Bronchial epithelial cell (primary cell): ENCODE results near the gene ATF6B. TPM values are rescaled to one million over a fixed set of nuclear protein-coding genes. Genes with fewer than 3 reads are reported as not detected.

ENCODE experiments used
- DNase-seq: peaks from one replicate; pipeline ENCODE4 v3.0.0-alpha.2; 2010; ENCODE audit warnings: low read depth
- FAIRE-seq: peaks from 2 replicates; lab custom pipeline; 2011; peaks lifted over from hg19 to GRCh38; lab: Jason Lieb, UNC
- H3K27me3 ChIP-seq: 2 replicates; pipeline ENCODE4 v1.5.1; 2011; ENCODE audit warnings: low read length; ENCODE audit not compliant: control insufficient read depth, insufficient read depth
- H3K36me3 ChIP-seq: 2 replicates; pipeline ENCODE4 v1.5.1; 2011; ENCODE audit warnings: low read length; ENCODE audit not compliant: control insufficient read depth, insufficient read depth
- H3K4me3 ChIP-seq: 2 replicates; pipeline ENCODE4 v1.5.1; 2011; ENCODE audit warnings: mild to moderate bottlenecking, low read depth, low read length, control low read depth
- total RNA-seq: library from RNA; depleted of rRNA; stranded (reverse); fragments of >200 nt; gene quantifications from 2 replicates; pipeline ENCODE4 v1.2.1, GENCODE V29; 2014
- TF ChIP-seq, protein P1 (sequence below): IDR thresholded peaks from 2 replicates; pipeline ENCODE4 v1.5.1; 2011; ENCODE audit warnings: mild to moderate bottlenecking, moderate library complexity, low read length, control low read depth, inconsistent platforms; ENCODE audit not compliant: insufficient read depth, severe bottlenecking

The ATF6B gene
- total RNA-seq: 8.7 and 11.1 TPM in 2 replicates

DNA sequence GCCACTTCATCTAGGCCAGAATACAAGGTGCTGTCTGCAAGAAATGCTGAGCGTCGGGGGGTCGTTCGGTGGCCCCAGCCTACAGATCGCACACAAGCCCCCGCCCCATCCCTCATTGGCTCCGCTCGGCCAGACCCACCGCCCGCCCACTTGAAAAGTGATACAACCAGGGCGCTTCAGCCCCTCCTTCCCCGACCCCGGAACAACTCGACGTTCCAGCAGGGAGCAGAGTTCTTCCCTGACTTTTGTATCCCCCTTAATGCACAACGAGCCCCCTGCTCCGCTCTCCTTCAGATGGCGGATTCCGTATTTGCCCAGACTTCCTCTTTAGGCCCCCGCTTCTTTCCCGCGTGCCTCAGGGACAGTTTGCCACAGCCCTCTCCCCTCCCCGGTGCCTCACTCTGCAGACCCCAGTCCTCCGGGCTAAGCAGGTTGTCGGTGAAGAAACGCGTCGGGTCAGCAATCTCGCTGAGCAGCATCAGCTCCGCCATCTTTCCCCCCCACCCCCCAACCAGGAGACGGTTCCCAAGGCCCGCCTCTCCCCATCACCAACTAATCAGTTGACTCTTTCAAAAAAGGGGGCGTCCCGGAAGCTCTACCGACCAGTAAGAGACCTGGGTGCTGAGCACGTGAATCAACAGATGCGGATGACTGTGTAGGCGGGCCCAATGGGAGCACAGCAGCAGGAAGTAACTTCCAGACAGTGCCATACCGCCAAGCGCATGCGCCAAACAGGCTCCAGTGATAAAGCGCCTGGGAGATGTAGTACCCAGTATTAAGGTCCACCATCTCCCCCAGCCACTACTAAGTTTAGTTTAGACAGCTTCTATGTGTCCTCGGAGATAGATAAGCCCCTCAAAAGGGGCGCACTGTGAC, at the start of gene ATF6B:
Gene ATF6B (minus strand): TSS at position 530 of the 876 bp plus-strand sequence. CDS start 39 bp downstream, at position 491.
- TF ChIP-seq, protein P1, sequence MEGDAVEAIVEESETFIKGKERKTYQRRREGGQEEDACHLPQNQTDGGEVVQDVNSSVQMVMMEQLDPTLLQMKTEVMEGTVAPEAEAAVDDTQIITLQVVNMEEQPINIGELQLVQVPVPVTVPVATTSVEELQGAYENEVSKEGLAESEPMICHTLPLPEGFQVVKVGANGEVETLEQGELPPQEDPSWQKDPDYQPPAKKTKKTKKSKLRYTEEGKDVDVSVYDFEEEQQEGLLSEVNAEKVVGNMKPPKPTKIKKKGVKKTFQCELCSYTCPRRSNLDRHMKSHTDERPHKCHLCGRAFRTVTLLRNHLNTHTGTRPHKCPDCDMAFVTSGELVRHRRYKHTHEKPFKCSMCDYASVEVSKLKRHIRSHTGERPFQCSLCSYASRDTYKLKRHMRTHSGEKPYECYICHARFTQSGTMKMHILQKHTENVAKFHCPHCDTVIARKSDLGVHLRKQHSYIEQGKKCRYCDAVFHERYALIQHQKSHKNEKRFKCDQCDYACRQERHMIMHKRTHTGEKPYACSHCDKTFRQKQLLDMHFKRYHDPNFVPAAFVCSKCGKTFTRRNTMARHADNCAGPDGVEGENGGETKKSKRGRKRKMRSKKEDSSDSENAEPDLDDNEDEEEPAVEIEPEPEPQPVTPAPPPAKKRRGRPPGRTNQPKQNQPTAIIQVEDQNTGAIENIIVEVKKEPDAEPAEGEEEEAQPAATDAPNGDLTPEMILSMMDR: no peak
- peak; percentile 98 for DNase-seq
- H3K27me3 ChIP-seq: no peaks in the 10 kb centered on the region
- peak within 1 kb of the TSS; percentile 85 for H3K4me3 ChIP-seq
- H3K36me3 ChIP-seq: peaks cover 9% of the 10 kb centered on the region
- FAIRE-seq: no peak

DNA sequence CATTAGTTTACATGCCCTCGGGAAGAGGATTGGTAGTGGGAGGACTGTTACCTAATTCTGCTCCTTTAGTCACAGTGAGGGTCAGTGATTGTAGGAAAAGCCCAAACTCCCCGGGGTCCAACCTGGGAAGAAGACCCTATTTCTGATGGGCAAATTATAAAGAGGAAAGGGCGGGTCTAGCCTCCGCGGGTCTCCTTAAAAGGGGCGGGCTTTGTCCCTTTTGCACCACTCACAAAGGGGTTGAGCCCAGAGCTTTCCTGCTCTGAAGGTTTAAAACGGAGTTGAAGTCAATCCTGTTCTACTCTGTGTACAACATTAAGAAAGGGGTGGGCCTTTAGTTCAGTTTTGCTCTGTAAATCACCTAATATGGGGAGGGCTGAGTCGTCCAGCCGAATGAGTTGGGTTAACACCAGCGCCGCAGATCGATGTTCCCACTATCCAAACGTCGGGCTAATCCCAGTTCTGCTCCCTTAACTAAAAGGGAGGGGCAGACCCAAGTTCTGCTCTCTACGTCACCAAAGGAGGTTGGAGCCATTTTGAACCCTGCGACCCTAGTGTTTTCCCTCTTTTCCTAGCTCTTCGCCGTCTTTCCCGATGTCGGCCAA, 49.2 kb upstream of the ATF6B start:
- TF ChIP-seq, protein P1: no peak
- Histone ChIP-seq H3K36me3 (peaks cover 7% of the 10 kb centered on the region), H3K27me3 (no peaks in the 10 kb centered on the region), H3K4me3 (peak overlapping the region; percentile 73)
- FAIRE-seq (no peak), DNase-seq (no peak)

DNA sequence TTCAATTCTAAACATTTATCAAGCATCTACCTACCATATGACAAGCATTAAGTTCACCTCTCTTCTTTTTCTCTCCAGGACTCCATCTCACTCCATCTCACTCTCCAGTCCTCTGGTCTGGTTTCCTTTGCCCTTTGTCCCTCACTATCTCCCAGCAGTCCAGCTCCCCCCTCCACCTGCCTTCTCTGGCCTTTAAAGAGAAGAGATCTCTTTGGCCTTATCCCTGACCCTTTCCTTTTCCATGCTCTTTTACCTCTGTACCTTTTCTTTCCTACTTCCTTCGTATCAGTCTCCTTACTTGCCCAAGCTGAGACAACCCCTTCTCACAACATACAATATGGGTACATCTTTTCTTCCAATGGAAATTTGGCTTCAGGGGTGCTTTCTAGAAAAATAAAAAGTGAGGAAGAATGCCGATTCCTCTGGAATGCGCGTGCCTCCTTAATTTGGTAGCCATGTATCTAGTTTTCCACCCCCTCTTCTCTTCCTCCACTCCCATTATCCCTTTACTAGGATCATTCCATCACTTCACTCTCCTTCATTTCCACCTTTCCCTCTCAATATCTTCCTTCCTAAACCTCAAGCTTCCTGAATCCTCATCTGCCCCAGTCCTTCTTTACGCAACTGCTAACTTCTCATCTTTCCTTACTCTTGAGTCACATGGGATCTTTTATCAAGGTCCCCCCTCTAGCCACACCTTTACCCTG, 48.6 kb upstream of the ATF6B start:
- DNase-seq (peak; percentile 91), FAIRE-seq (no peak)
- peak overlapping the region; percentile 73 for H3K4me3 ChIP-seq
- TF ChIP-seq, protein P1: no peak
- no peaks in the 10 kb centered on the region for H3K27me3 ChIP-seq
- peaks cover 6% of the 10 kb centered on the region for H3K36me3 ChIP-seq

DNA sequence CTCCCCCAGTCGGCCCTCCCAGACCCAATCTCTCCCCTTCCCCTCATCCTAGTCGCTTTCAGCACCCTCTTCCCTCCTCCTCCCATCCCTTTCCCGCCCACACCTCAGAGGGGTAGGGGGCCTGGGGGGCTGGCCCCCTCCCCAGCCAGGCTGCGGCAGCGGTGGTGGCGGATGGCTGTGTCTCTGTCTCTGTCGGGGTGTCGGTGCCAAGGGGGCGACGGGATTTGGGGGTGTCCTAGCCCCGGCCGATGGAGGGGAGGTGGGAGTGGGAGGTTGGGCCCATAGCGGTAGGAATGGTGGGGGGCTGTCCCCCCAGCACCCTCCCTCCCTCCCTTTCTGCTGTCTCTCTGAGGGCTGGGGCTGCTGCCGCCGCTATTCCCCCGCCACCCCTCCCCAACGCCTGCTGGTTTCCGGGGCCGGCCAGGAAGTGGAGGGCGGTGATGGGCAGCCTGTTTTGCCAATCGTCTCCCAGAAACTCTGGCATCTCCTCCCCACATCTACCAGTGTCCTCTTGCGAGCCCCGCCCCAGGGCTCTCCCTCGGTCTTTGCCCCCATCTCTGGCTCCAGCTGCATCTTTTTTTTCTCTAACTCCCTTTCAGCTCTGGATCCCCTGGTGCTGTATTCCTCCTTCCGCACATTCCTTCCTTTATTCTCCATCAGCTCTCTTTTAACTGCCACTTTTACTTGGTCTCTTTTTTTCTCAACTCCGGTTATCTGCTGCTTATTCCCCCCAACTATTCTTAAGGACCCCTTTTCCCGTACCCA, 47.8 kb upstream of the ATF6B start, which contains the start of gene AGPAT1:
Gene AGPAT1 (minus strand): TSS at position 374 of the 765 bp plus-strand sequence. CDS start 4,588 bp downstream, outside the sequence.
- Histone ChIP-seq H3K4me3 (peak within 1 kb of the TSS; percentile 73), H3K36me3 (peaks cover 3% of the 10 kb centered on the region), H3K27me3 (no peaks in the 10 kb centered on the region)
- no peak for FAIRE-seq
- TF ChIP-seq, protein P1: no peak
- peak; percentile 89 for DNase-seq

DNA sequence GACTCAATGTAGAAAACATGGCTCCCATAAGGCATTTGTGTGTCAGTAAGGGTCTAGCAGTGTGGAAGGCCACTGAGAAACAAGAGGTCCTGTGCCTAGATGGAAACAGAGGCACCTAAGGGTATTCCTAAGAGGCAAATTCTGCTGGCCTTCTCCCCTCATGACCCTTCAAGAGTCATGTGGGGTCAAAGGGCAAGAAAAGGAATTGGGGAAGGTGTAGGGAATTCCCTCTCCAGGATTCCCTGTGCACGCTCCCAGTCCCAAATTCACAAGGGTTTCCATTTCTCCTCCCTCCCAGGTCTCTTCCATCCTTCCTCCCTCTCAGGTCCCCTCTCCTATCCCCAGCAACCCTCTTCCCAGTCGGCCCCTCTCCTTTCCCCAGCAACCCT, 47.3 kb upstream of the ATF6B start:
- TF ChIP-seq, protein P1: no peak
- Histone ChIP-seq H3K4me3 (peak overlapping the region; percentile 73), H3K36me3 (peaks cover 8% of the 10 kb centered on the region), H3K27me3 (no peaks in the 10 kb centered on the region)
- FAIRE-seq: no peak
- DNase-seq: no peak
